Skin of body (tissue), 2 donors: ENCODE data around the gene HNF1A. TPM values are rescaled to one million over a fixed set of nuclear protein-coding genes. Genes with fewer than 3 reads are reported as not detected.

Experiments
- DNase-seq: peaks from one replicate; lab custom pipeline; 2025; lab: John Stamatoyannopoulos, UW
- total RNA-seq: library from RNA; depleted of rRNA; stranded (reverse); fragments of >200 nt; gene quantifications from one replicate; pipeline ENCODE4 v1.2.3, GENCODE V29; 2014

HNF1A gene
- total RNA-seq, 1 donor from 2014 or later: not detected

- no peak for DNase-seq
Measured at GRCh38 chr12:120988658-120989057, 10.3 kb downstream of the HNF1A start.

DNA sequence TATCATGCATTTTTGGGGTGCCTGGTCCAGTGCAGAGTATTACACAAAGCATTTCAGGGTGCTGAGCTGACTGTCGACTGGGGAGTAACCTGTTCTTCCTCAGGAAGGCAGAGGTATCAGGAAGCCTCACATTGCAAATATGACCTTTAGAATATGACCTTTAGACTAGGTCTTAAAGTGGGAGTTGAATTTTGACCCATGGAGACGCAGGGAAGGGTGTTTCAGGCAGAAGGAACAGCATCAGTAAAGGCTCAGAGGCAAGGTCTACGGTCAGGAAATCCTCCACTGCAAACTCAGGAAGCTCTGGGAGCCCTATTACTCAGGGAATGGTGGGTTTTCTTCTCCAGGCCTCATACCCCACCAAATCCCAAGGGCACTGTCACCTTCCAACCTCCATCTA, 11.3 kb downstream of the HNF1A start:
- no peak for DNase-seq

GRCh38 chr12:120990487-120991055, 12.2 kb downstream of the HNF1A start:
- no peak for DNase-seq

- no peak for DNase-seq
Measured at GRCh38 chr12:120991965-120992364, 13.6 kb downstream of the HNF1A start.

GRCh38 chr12:120992989-120993388, 14.6 kb downstream of the HNF1A start:
- DNase-seq: no peak

DNA sequence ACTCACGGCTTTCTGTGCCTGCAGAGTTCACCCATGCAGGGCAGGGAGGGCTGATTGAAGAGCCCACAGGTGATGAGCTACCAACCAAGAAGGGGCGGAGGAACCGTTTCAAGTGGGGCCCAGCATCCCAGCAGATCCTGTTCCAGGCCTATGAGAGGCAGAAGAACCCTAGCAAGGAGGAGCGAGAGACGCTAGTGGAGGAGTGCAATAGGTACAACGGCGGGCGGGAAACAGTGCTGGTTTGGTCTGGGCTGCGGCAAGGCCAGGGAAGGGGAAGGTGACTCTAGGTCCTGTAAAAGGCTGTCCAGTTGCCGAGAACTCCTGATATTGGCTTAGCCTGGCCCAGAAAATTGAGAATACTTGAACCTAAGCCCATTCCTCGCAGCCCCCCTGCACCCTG, 15.2 kb downstream of the HNF1A start:
- DNase-seq: no peak

- DNase-seq: no peak
Measured at GRCh38 chr12:120994059-120994458, 15.7 kb downstream of the HNF1A start.

DNA sequence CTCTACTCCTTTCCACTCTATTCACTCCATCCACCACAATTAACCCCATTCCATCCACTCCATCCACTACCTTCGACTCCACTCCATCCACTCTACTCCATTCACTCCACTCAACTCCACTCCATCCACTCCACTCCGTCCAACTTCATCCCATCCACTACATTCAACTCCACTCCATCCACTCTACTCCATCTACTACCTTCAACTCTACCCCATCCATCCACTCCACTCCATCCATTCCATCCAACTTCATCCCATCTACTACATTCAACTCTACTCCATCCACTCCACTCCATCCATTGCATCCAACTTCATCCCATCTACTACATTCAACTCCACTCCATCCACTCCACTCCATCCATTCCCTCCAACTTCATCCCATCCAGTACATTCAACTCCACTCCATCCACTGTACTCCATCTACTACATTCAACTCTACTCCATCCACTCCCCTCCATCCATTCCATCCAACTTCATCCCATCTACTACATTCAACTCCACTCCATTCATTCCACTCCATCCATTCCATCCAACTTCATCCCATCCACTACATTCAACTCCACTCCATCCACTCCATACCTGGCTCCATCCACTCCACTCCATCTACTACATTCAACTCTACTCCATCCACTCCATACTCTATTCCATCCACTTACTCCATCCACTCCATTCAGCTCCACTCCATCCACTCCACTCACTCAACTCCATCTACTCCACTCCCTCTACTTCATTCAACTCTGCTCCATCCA, 16.4 kb downstream of the HNF1A start:
- DNase-seq: no peak

GRCh38 chr12:120996133-120996746, 17.9 kb downstream of the HNF1A start:
- DNase-seq: no peak

GRCh38 chr12:120997448-120997847, 19.1 kb downstream of the HNF1A start:
- DNase-seq: no peak

GRCh38 chr12:120998435-120998834, 20.1 kb downstream of the HNF1A start:
- DNase-seq: no peak

DNA sequence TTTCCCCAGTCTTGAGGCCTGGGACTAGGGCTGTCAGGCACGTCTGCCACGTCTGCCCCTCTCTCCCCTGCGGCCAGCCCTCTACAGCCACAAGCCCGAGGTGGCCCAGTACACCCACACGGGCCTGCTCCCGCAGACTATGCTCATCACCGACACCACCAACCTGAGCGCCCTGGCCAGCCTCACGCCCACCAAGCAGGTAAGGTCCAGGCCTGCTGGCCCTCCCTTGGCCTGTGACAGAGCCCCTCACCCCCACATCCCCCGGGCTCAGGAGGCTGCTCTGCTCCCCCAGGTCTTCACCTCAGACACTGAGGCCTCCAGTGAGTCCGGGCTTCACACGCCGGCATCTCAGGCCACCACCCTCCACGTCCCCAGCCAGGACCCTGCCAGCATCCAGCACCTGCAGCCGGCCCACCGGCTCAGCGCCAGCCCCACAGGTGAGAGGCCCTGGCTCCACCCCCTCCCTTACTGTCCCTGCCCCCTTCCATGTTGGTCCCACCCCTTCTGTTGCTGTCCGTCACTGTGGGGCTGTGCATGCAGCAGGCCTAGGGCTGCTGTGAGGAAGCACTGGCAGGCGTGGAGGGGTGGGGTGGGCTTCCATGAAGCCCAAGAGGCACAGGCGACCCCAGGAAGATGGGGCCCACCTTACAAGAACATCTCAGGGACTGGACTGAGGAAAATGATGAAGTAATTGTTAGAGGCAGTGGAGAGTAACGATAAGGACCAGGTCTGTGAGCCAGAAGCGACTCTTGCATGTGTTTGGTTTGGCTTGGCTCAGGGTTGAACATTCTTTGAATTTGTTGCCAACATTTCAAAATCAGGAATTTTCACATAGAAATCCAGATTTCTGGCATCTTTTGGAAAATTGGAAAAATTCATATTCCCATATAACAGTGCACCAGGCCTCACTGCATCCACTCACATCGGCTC, 21.1 kb downstream of the HNF1A start:
- no peak for DNase-seq

- no peak for DNase-seq
Measured at GRCh38 chr12:121000530-121000929, 22.2 kb downstream of the HNF1A start.

DNA sequence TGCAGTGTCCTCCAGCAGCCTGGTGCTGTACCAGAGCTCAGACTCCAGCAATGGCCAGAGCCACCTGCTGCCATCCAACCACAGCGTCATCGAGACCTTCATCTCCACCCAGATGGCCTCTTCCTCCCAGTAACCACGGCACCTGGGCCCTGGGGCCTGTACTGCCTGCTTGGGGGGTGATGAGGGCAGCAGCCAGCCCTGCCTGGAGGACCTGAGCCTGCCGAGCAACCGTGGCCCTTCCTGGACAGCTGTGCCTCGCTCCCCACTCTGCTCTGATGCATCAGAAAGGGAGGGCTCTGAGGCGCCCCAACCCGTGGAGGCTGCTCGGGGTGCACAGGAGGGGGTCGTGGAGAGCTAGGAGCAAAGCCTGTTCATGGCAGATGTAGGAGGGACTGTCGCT, 22.7 kb downstream of the HNF1A start:
- DNase-seq: no peak

GRCh38 chr12:121001841-121002483, 23.6 kb downstream of the HNF1A start:
- DNase-seq: no peak

DNA sequence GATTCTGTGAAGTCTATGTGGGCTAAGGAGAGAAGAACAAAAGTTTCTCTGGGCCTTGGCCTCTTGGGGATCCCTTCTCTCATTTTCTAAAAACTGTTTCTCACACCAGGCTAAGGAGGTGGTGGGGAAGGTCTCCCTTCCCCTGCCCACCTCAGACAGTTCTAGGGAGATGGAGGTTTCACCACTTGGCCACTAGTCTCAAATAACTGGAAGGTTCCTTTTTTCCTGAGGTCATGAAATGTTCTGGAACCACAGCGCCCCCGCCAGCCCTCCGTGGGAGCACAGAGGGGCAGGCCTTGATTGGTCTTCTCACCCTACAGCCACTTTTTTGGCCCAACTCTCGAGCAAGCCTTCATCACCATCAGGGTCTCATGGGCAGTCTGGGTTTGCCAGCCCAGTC, 25.3 kb downstream of the HNF1A start:
- DNase-seq: no peak

GRCh38 chr12:121004253-121004815, 26.0 kb downstream of the HNF1A start:
- DNase-seq: no peak

DNA sequence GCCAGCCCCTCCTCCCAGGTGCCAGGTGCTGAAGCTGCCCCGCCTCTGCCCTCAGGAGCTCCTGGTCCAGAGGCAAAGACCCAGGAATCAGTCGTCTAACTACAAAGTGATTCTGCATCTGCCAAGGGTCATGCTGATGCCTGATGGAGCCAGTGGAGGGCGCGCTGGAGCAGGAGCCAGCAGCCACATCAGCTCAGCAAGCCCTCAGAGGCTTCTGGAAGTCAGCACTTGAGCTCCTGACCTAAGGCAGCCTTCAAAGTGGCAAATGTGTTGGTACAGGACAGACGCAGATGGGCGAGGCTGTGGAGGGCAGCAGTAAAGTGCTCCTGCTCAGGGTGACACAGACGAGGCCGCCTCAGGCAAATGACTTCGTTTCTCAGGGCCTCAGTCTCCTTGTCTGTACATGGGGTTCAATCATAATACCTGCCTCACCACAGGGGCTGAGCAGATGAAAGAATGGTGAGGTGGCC, 27.0 kb downstream of the HNF1A start:
- DNase-seq: no peak

GRCh38 chr12:121008347-121009098, 30.2 kb downstream of the HNF1A start:
- no peak for DNase-seq

DNA sequence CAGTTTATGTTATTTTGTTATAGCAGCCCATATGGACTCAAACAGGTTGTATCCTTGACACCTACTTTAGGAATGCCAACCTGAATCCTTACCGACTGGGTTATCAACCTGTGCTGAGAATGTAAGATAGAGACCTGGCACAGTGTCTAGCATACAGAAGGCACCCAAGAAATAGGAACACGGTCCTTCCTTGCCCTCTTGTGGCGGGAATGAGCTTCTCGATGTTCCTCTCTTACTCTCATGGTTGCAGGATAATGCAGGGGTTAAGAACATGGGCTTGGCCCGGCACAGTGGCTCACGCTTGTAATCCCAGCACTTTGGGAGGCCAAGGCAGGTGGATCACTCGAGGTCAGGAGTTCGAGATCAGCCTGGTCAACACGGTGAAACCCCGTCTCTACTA, 31.4 kb downstream of the HNF1A start:
- no peak for DNase-seq
